HepG2 (cell line): Measurements from ENCODE around the gene GPRIN2. TPM values are rescaled to one million over a fixed set of nuclear protein-coding genes. Genes with fewer than 3 reads are reported as not detected.

Experiments used
- ATAC-seq: fragments of 200-7000 bp; cut with Tn5 transposase; 3 replicates; pipeline ENCODE4 v1.9.1; 2020; ENCODE audit warnings: mild to moderate bottlenecking, moderate library complexity
- BruUV-seq: library from RNA; stranded (reverse); fragments of 400-500 nt; replicated peaks from 2 replicates; lab custom pipeline; 2021; lab: Mats Ljungman, UMichigan
- CTCF ChIA-PET: fragments of 300-600 bp; formaldehyde crosslinking; extraction: SDS; loops from one replicate; lab custom pipeline; 2021; ENCODE audit warnings: low total read pairs, inconsistent platforms, low intra/inter-chr PET ratio; lab: Yijun Ruan, JAX
- POLR2A ChIA-PET: fragments of 350-600 bp; sonication (Branson Sonifier 250); formaldehyde crosslinking; loops from one replicate; lab custom pipeline; 2020; ENCODE audit warnings: antibody characterized with exemption, inconsistent platforms; lab: Yijun Ruan, JAX
- DNase-seq: peaks from one replicate; pipeline ENCODE4 v3.0.0-alpha.2; 2015; ENCODE audit warnings: low spot score
- FAIRE-seq: peaks from 3 replicates; lab custom pipeline; 2011; peaks lifted over from hg19 to GRCh38; lab: Jason Lieb, UNC
- H2AFZ ChIP-seq: one replicate; pipeline ENCODE4 v1.6.1; 2011; ENCODE audit warnings: low read length, inconsistent platforms
- H3K27ac ChIP-seq: fragments of 300-600 bp; 3 replicates; pipeline ENCODE4 v1.8.0; 2011; ENCODE audit warnings: mixed run types, mild to moderate bottlenecking, mixed read lengths, low read length, inconsistent platforms; ENCODE audit not compliant: insufficient read depth; ENCODE audit errors: extremely low read length
- H3K27me3 ChIP-seq, 2 experiments: fragments of 200-600 bp in 1 of 2; 2 replicates in 1 of 2; 3 replicates in 1 of 2; pipeline versions ENCODE4 v1.6.0 to v1.8.0; 2011; ENCODE audit warnings: low read length in 2 of 2, mild to moderate bottlenecking in 2 of 2, moderate library complexity in 2 of 2, inconsistent platforms in 1 of 2; ENCODE audit not compliant: insufficient read depth in 2 of 2, control insufficient read depth in 1 of 2
- H3K36me3 ChIP-seq, 2 experiments: fragments of 200-600 bp in 1 of 2; replicated peaks in 1 of 2; 2 replicates in 1 of 2; 3 replicates in 1 of 2; pipeline versions ENCODE4 v1.5.1 to v1.8.0; 2011; ENCODE audit warnings: low read length in 2 of 2, inconsistent platforms in 1 of 2; ENCODE audit not compliant: insufficient read depth in 2 of 2, control insufficient read depth in 1 of 2
- H3K4me1 ChIP-seq: 2 replicates; pipeline ENCODE4 v1.5.1; 2012; ENCODE audit warnings: low read length, inconsistent platforms; ENCODE audit not compliant: insufficient read depth
- H3K4me2 ChIP-seq: 2 replicates; pipeline ENCODE4 v1.6.0; 2011; ENCODE audit warnings: low read depth, low read length, inconsistent platforms
- H3K4me3 ChIP-seq, 3 experiments: fragments of 200-600 bp in 1 of 3; sonication (generic), shearing (Covaris generic) in 1 of 3; replicated peaks in 1 of 3; 2 replicates each; pipeline ENCODE4 v1.5.1; 2011 to 2016; ENCODE audit warnings: low read length in 3 of 3, inconsistent platforms in 2 of 3, low read depth in 2 of 3, mild to moderate bottlenecking in 2 of 3, control low read depth in 1 of 3, mixed read lengths in 1 of 3; ENCODE audit not compliant: insufficient read depth in 1 of 3
- H3K79me2 ChIP-seq: one replicate; pipeline ENCODE4 v1.6.1; 2011; ENCODE audit warnings: low read length, inconsistent platforms; ENCODE audit not compliant: insufficient read depth
- H3K9ac ChIP-seq: 2 replicates; pipeline ENCODE4 v1.6.0; 2011; ENCODE audit warnings: mild to moderate bottlenecking, low read depth, low read length, inconsistent platforms; ENCODE audit not compliant: insufficient read depth
- H3K9me3 ChIP-seq: 2 replicates; pipeline ENCODE4 v1.5.1; 2012; ENCODE audit warnings: mild to moderate bottlenecking, low read length
- H4K20me1 ChIP-seq: 2 replicates; pipeline ENCODE4 v1.6.0; 2011; ENCODE audit warnings: inconsistent platforms, mild to moderate bottlenecking, low read length, moderate library complexity; ENCODE audit not compliant: insufficient read depth
- FOXA3 ChIP-seq: IDR thresholded peaks from 2 replicates; pipeline ENCODE4 v1.6.1; 2016; ENCODE audit warnings: missing genetic modification reagents, missing compliant biosample characterization
- HHEX ChIP-seq: IDR thresholded peaks from 2 replicates; pipeline ENCODE4 v1.6.1; 2016; ENCODE audit warnings: control low read depth
- PAXIP1 ChIP-seq: sonication (generic); formaldehyde crosslinking; conservative IDR thresholded peaks from 2 replicates; pipeline ENCODE4 v1.4.0; 2020; ENCODE audit warnings: mild to moderate bottlenecking, missing genetic modification reagents, moderate library complexity
- XBP1 ChIP-seq: sonication (generic); formaldehyde crosslinking; IDR thresholded peaks from 2 replicates; pipeline ENCODE4 v1.5.0; 2020; ENCODE audit warnings: missing genetic modification reagents
- ZFY ChIP-seq: sonication (generic); formaldehyde crosslinking; IDR thresholded peaks from 2 replicates; pipeline ENCODE4 v1.4.0; 2020; ENCODE audit warnings: missing genetic modification reagents
- ZNF121 ChIP-seq: sonication (generic); formaldehyde crosslinking; IDR thresholded peaks from 2 replicates; pipeline ENCODE4 v1.5.0; 2020; ENCODE audit warnings: mild to moderate bottlenecking, missing genetic modification reagents
- ZNF224 ChIP-seq: sonication (generic); formaldehyde crosslinking; IDR thresholded peaks from 2 replicates; pipeline ENCODE4 v1.5.0; 2020; ENCODE audit warnings: mild to moderate bottlenecking, missing genetic modification reagents
- ZNF629 ChIP-seq: sonication (generic); formaldehyde crosslinking; conservative IDR thresholded peaks from 2 replicates; pipeline ENCODE4 v1.5.0; 2020; ENCODE audit warnings: missing genetic modification reagents
- WGBS: methylation state at CpG from one replicate; pipeline ENCODE4 v1.1.6; 2017; ENCODE audit warnings: low lambda C conversion rate; 5-methylcytosine and 5-hydroxymethylcytosine counted together
- in situ Hi-C: cut with HindIII; loops from 2 replicates; pipeline ENCODE4 v1.10.0; 2017; ENCODE audit warnings: low pct_unique_long_range_greater_than_20kb; ENCODE audit not compliant: extremely low pct_ligation_motif_present
- intact Hi-C: fragments of 100-400 bp; cut with micrococcal nuclease; formaldehyde crosslinking; loops from one replicate; pipeline ENCODE4 v1.10.0; 2022; ENCODE audit not compliant: unreplicated experiment
- polyA plus RNA-seq, 8 experiments: library from polyadenylated mRNA; depleted of rRNA in 3 of 8; stranded (reverse) in 7 of 8; unstranded in 1 of 8; fragments of >200 nt; fragmentation: Illumina TruSeq in 4 of 8; extraction: Trizol in 4 of 8; gene quantifications; 2 replicates each; pipeline versions ENCODE4 v1.2.1 to v1.2.3, GENCODE V29; 2011 to 2016; ENCODE audit warnings: low read depth in 4 of 8, missing spikeins in 1 of 8, mixed read lengths in 1 of 8; ENCODE audit not compliant: insufficient read depth in 1 of 8
- total RNA-seq, 5 experiments: library from RNA; depleted of rRNA; stranded (reverse); fragments of >200 nt; fragmentation: Illumina TruSeq; extraction: Trizol; gene quantifications; 2 replicates each; pipeline ENCODE4 v1.2.3, GENCODE V29; 2016; ENCODE audit warnings: low read depth in 1 of 5
- TF ChIP-seq, protein P1 (sequence below): sonication (generic); formaldehyde crosslinking; IDR thresholded peaks from 2 replicates; pipeline ENCODE4 v1.4.0; 2020; ENCODE audit warnings: missing genetic modification reagents

The GPRIN2 gene
- total and polyA plus RNA-seq, 2 of the 13 experiments (the other 11 are each of a cell fraction or from before 2014, with no cell fraction given): not detected

- TF ChIP-seq PAXIP1 (CRISPR knock-in tag): peak; percentile 22; the same call in 1 of the 2 replicates
- peak; percentile 62; the same call in 1 of the 2 replicates for TF ChIP-seq ZNF121 (CRISPR knock-in tag)
- TF ChIP-seq FOXA3 (CRISPR knock-in tag): peak; percentile 7; the same call in 1 of the 2 replicates
- TF ChIP-seq HHEX (CRISPR knock-in tag): peak; percentile 30; the same call in 1 of the 2 replicates
- no peak for TF ChIP-seq XBP1 (CRISPR knock-in tag)
- peak; percentile 76 for TF ChIP-seq ZNF629 (CRISPR knock-in tag)
Observed at GRCh38 chr10:46558392-46559185, 2.1 kb upstream of the GPRIN2 start (continued).

DNA sequence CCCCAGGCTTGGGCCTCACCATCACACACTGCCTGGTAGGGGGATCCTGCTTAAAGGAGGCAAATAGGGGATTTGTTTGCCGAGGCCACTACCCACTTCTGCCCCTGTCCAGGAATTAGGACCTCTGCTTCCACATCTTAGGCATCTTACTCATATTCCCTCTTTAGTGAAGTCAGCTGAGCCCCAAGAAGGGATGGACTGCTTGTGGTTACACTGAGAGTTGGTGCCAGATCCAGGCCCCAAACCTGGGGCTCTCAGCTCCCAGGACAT, 1.6 kb upstream of the GPRIN2 start:
- no TSS peak for BruUV-seq
- Histone ChIP-seq H3K9ac (no peak overlapping the region), H3K27ac (no peak overlapping the region), H2AFZ (no peak overlapping the region), H3K4me2 (no peak overlapping the region), H3K79me2 (no peaks in the 10 kb centered on the region), H3K4me1 (peaks cover 14% of the 10 kb centered on the region), H3K27me3 (peaks cover 9 to 42% of the 10 kb centered on the region in 2 experiments; a peak in 4 of 5 replicates), H3K4me3 (no peak overlapping the region), H3K9me3 (no peaks in the 10 kb centered on the region), H4K20me1 (no peaks in the 10 kb centered on the region; the same call in 1 of the 2 replicates), H3K36me3 (no peaks in the 10 kb centered on the region)
- intact Hi-C loops: no loop called here
- CTCF ChIA-PET: no interaction called here
- in situ Hi-C loops: no loop called here
- no peak for DNase-seq
- no peak for ATAC-seq
- WGBS: 0% methylated on average over 1 of the region's 1 CpG
- POLR2A ChIA-PET: no interaction called here
- TF ChIP-seq, protein P1, sequence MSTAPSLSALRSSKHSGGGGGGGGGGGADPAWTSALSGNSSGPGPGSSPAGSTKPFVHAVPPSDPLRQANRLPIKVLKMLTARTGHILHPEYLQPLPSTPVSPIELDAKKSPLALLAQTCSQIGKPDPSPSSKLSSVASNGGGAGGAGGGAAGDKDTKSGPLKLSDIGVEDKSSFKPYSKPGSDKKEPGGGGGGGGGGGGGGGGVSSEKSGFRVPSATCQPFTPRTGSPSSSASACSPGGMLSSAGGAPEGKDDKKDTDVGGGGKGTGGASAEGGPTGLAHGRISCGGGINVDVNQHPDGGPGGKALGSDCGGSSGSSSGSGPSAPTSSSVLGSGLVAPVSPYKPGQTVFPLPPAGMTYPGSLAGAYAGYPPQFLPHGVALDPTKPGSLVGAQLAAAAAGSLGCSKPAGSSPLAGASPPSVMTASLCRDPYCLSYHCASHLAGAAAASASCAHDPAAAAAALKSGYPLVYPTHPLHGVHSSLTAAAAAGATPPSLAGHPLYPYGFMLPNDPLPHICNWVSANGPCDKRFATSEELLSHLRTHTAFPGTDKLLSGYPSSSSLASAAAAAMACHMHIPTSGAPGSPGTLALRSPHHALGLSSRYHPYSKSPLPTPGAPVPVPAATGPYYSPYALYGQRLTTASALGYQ (CRISPR knock-in tag): no peak
- 0 out of 2 replicates have a peak, but pooled peaks have one; percentile 48 for TF ChIP-seq ZNF224 (CRISPR knock-in tag)
- no peak for TF ChIP-seq ZFY (CRISPR knock-in tag)
- no peak for FAIRE-seq
